Smooth muscle cell (in vitro differentiated cells): ENCODE results near the gene APOC1. TPM values are rescaled to one million over a fixed set of nuclear protein-coding genes. Genes with fewer than 3 reads are reported as not detected.
A peak's percentile ranks its signal among the peaks of the same experiment; 100 is the strongest.

Experiments used
- DNase-seq: peaks from one replicate; lab custom pipeline; 2025; ENCODE audit not compliant: unreplicated experiment; lab: John Stamatoyannopoulos, UW
- H2AFZ ChIP-seq: fragments of 200-600 bp; sonication (generic); 2 replicates; pipeline ENCODE4 v1.6.0; 2016; ENCODE audit warnings: antibody characterized with exemption, low read depth, mild to moderate bottlenecking
- H3F3A ChIP-seq: fragments of 200-600 bp; sonication (generic); 2 replicates; pipeline ENCODE4 v1.6.0; 2017; ENCODE audit warnings: antibody characterized with exemption, low read depth
- H3K27ac ChIP-seq: fragments of 200-600 bp; sonication (generic); 2 replicates; pipeline ENCODE4 v1.5.1; 2016; ENCODE audit warnings: low read depth, mild to moderate bottlenecking
- H3K27me3 ChIP-seq: fragments of 200-600 bp; sonication (generic); 2 replicates; pipeline ENCODE4 v1.6.1; 2016; ENCODE audit warnings: low read depth, mild to moderate bottlenecking
- H3K36me3 ChIP-seq: fragments of 200-600 bp; sonication (generic); 2 replicates; pipeline ENCODE4 v1.5.1; 2016; ENCODE audit warnings: low read depth
- H3K4me1 ChIP-seq: fragments of 200-600 bp; sonication (generic); 2 replicates; pipeline ENCODE4 v1.5.1; 2016; ENCODE audit warnings: low read depth
- H3K4me2 ChIP-seq: fragments of 200-600 bp; sonication (generic); 2 replicates; pipeline ENCODE4 v1.6.0; 2016; ENCODE audit warnings: mild to moderate bottlenecking
- H3K4me3 ChIP-seq: fragments of 200-600 bp; sonication (generic); 2 replicates; pipeline ENCODE4 v1.5.1; 2016; ENCODE audit warnings: mild to moderate bottlenecking
- H3K79me2 ChIP-seq: fragments of 200-600 bp; sonication (generic); 2 replicates; pipeline ENCODE4 v1.6.0; 2016; ENCODE audit warnings: low read depth, mild to moderate bottlenecking
- H3K9ac ChIP-seq: fragments of 200-600 bp; sonication (generic); 2 replicates; pipeline ENCODE4 v1.6.0; 2016; ENCODE audit warnings: low read depth
- H3K9me3 ChIP-seq: fragments of 200-600 bp; sonication (generic); replicated peaks from 2 replicates; pipeline ENCODE4 v1.5.1; 2016; ENCODE audit warnings: low read depth
- H4K20me1 ChIP-seq: fragments of 200-600 bp; sonication (generic); 2 replicates; pipeline ENCODE4 v1.6.0; 2016; ENCODE audit warnings: low read depth
- CTCF ChIP-seq: fragments of 200-600 bp; sonication (generic); IDR thresholded peaks from 2 replicates; pipeline ENCODE4 v1.5.1; 2017; ENCODE audit warnings: borderline replicate concordance, mild to moderate bottlenecking, antibody characterized with exemption; ENCODE audit not compliant: insufficient read depth, poor library complexity, severe bottlenecking
- WGBS: methylation state at CpG from one replicate; pipeline ENCODE4 v1.1.7; 2016; ENCODE audit warnings: low lambda C conversion rate; 5-methylcytosine and 5-hydroxymethylcytosine counted together
- polyA plus RNA-seq: library from polyadenylated mRNA; unstranded; fragments of >200 nt; fragmentation: Nextera tagmentation; extraction: Ambion mirVana; gene quantifications from 2 replicates; pipeline ENCODE4 v1.2.1, GENCODE V29; 2016
- total RNA-seq: library from RNA; depleted of rRNA; stranded (reverse); fragments of >200 nt; gene quantifications from 2 replicates; pipeline ENCODE4 v1.2.3, GENCODE V29; 2014

APOC1 gene
- total and polyA plus RNA-seq, 2 experiments from 2014 or later, result 8.0 to 31.5 TPM

- no peak for DNase-seq
- Histone ChIP-seq H4K20me1 (peaks cover 21% of the 10 kb centered on the region), H2AFZ (no peak overlapping the region), H3K27ac (peak overlapping the region; percentile 66), H3K4me3 (no peak overlapping the region), H3F3A (peaks cover 14% of the 10 kb centered on the region), H3K4me2 (no peak overlapping the region), H3K79me2 (peaks cover 3% of the 10 kb centered on the region), H3K27me3 (no peaks in the 10 kb centered on the region), H3K36me3 (peaks cover 5% of the 10 kb centered on the region), H3K4me1 (no peaks in the 10 kb centered on the region), H3K9me3 (no peaks in the 10 kb centered on the region), H3K9ac (no peak overlapping the region)
- WGBS, result 42% methylated on average over 22 of the region's 22 CpGs
- TF ChIP-seq CTCF, result no peak
Observed at GRCh38 chr19:44875666-44876451, 38.5 kb upstream of the APOC1 start.

GRCh38 chr19:44876930-44877535 lies 37.4 kb upstream of the APOC1 start:
- H2AFZ ChIP-seq, result no peak overlapping the region
- H3K27ac ChIP-seq, result no peak overlapping the region
- no peak for TF ChIP-seq CTCF
- H3K4me2 ChIP-seq, result no peak overlapping the region
- no peaks in the 10 kb centered on the region for H3K27me3 ChIP-seq
- H3K9me3 ChIP-seq, result no peaks in the 10 kb centered on the region
- H3K79me2 ChIP-seq, result no peaks in the 10 kb centered on the region
- no peaks in the 10 kb centered on the region for H3K4me1 ChIP-seq
- DNase-seq, result no peak
- no peak overlapping the region for H3K9ac ChIP-seq
- peaks cover 4% of the 10 kb centered on the region for H3K36me3 ChIP-seq
- no peak overlapping the region for H3K4me3 ChIP-seq
- 91% methylated on average over 5 of the region's 5 CpGs for WGBS
- H3F3A ChIP-seq, result peaks cover 14% of the 10 kb centered on the region
- H4K20me1 ChIP-seq, result peaks cover 17% of the 10 kb centered on the region

- WGBS, result 75% methylated on average over 22 of the region's 26 CpGs
- no peaks in the 10 kb centered on the region for H3K27me3 ChIP-seq
- no peak overlapping the region for H3K9ac ChIP-seq
- H4K20me1 ChIP-seq, result peaks cover 7% of the 10 kb centered on the region
- H3K36me3 ChIP-seq, result no peaks in the 10 kb centered on the region
- no peaks in the 10 kb centered on the region for H3K4me1 ChIP-seq
- no peaks in the 10 kb centered on the region for H3K79me2 ChIP-seq
- no peak for DNase-seq
- peaks cover 10% of the 10 kb centered on the region for H3F3A ChIP-seq
- TF ChIP-seq CTCF, result no peak
- no peak overlapping the region for H3K4me2 ChIP-seq
- no peak overlapping the region for H2AFZ ChIP-seq
- H3K27ac ChIP-seq, result no peak overlapping the region
- H3K9me3 ChIP-seq, result no peaks in the 10 kb centered on the region
- H3K4me3 ChIP-seq, result no peak overlapping the region
Observed at GRCh38 chr19:44878120-44878865, 36.1 kb upstream of the APOC1 start.
